HG02885 (cell line): ENCODE measurements around the gene PBX2.
"Not testable (repeated sequence)": the region's sequence is repeated elsewhere in the genome, so short reads cannot be mapped to it uniquely, and the experiment has no call there.

Source experiments
- ATAC-seq: cut with Tn5 transposase; IDR thresholded peaks from one replicate; pipeline ENCODE4 v1.9.1; 2021; ENCODE audit warnings: mild to moderate bottlenecking; ENCODE audit not compliant: unreplicated experiment, poor library complexity

The PBX2 gene

DNA sequence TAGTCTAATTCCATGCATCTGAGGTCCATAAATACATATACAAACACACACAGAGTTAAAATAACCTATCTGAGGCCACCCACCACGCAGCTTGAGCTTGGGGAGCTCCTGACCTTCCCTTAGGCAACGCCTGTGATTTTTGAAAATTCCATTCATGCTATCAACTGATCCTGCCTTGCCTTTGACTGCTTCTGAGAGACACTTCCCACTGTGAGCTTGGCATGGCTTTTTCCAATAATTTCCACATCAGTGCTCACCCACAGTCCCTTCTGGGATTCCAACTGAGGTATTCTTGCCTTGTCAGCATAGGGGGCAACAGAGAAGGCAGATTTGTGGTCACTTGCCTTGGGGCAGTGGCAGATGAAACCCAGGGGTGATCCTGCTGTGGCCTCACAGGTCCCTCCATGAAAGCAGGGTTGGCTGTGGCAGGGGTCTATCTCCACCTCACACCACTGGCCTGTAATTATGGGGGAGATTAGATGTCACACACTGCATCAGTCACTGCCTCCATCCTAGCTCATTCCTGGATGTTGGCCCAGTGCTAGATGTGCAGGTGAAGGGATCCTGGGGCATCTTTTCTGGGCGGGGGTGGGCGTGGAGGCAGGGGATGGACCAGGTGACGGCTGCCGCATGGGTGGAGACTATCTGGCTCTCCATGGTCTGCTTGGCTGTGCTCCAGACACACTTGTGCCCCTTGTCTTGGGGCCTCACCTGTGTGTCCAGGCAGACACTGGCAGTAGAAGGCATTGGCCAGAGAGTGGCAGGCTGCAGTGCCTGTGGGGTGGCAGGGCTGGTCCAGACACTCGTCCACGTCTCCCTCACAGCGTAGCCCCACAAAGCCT lies 13.6 kb upstream of the PBX2 start:
- ATAC-seq, result no peak

DNA sequence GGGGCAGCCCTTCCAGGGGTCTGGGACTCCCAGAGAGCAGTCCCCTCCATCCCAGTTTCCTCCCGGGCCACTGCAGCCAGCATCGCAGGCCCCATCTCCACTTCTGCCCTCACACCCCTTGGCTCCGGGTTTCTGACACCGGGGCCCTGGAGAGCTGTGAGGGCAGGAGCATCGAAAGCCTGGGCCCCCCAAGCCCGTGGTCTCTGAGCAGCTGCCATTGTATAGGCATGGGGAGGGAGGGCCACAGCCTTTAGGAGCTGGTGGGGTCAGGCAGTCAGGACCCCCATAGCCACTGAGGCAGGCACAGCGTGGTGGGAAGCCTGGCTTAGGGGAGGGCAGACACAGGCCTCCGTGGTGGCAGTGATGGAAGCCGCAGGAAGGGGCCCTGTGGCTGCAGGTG lies 12.2 kb upstream of the PBX2 start:
- no peak for ATAC-seq

DNA sequence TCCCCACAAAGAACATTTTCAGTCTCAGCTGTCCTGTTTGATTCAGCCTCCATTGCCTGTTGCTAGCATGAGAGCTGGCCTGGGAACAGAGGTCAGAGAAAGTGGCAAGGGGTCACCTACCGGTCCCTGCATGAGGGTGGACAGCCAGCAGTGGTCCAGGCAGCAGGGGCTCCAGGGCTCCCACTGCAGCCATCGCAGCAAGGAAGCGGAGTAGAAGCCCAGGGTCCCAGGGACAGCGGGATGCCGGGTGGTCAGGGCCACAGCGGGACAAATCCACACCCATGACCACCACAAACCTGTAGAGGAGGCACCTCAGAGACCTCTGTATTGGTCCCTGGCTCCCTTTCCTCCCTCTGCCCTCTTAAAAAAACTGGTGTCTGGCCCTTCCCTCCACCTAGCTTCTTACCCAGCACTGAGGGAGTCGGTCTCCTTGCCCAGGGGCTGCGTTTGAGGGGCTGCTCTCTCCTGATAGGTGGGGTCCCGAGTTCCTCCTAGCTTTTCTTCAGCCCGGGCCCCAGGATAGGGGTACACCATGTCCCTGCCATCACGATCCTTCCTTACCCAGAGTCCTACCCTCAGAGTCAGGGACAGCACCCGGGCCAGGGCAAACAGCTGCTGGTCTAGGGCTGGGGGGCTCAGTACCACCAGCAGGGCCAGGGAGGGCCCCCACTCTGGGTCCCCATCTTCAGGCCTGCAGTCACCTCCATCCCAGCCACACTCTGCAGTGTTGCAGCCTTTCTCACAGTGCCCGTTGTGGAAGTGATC lies 10.9 kb upstream of the PBX2 start:
- ATAC-seq, result no peak

DNA sequence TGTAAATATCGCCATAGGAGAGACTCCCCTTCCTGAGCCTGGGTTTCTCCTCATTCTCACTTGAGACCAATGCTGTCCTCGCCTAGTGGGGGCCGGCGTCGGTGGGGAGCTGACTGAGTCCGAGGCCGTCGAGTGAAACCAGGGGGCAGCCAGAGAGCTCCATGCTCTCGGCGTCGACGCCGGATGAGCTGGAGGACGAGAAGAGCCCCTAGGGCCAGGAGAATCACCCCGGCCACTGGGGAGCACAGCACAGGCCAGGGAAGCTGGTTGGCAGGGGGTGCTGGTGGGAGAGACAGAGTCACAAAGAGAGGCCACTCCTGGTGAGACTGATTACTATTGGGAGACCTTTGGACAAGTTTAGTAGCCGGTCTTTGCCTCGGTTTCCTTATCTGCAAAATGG lies 8.9 kb upstream of the PBX2 start:
- ATAC-seq, result no peak

DNA sequence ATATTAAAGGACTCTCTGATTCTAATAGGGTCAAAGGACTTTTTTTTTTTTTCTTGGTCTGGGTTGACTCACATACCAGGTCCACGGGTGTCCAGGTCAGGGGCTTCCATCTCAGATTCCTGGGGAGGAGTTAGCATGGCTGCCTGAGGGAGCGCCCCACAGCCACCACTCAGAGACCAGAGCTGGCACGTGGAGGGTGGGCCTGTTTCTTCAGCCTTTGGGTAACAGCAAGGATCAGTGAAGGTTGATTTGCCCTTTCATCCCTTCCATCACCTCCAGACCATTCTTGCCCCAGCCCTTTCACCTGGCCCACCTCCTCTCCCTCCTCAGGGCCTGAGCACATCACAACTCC lies 8.3 kb upstream of the PBX2 start:
- no peak for ATAC-seq

DNA sequence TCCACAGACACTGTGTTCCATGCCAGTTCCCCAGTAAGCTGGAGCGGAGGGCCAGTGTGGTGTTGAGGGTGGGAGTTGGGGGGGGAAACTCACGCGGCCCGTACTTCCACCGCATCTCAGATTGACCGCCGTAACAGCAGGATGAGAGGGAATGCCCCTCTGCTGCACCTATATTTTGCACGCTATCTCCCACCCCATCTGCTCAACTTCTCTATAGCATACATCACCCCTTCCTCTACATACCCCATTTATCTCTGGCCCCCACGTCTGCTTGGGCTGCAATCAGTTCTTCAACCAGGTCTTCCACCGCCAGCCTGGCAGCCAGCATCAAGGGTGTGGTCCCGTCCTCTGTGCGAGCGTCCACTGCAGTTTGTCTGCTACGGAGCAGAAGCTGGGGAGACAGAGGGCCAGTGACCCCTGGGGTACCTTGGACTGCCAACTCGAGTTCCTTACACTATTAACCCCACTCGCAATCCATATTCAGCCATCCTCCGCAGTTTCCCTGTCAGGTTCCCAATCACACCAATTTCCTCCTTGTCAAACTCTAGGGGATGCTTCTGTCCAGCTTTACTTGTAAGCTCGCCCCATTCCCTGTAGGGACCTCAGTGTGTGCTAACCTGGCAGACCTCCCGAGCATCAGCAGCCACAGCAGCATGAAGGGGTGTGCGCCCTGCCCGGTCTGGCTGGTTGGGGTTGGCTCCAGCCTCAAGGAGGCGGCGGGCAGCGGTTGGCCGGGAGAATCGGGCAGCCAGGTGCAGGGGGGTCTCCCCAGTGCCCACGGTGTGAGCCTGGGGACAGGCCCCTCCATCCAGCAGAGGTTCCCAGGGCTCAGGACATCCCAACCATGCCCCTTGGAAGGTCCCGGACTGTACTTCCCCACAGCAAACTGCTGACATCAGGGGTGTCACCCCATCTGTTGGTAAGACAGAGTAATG lies 6.9 kb upstream of the PBX2 start:
- no peak for ATAC-seq

DNA sequence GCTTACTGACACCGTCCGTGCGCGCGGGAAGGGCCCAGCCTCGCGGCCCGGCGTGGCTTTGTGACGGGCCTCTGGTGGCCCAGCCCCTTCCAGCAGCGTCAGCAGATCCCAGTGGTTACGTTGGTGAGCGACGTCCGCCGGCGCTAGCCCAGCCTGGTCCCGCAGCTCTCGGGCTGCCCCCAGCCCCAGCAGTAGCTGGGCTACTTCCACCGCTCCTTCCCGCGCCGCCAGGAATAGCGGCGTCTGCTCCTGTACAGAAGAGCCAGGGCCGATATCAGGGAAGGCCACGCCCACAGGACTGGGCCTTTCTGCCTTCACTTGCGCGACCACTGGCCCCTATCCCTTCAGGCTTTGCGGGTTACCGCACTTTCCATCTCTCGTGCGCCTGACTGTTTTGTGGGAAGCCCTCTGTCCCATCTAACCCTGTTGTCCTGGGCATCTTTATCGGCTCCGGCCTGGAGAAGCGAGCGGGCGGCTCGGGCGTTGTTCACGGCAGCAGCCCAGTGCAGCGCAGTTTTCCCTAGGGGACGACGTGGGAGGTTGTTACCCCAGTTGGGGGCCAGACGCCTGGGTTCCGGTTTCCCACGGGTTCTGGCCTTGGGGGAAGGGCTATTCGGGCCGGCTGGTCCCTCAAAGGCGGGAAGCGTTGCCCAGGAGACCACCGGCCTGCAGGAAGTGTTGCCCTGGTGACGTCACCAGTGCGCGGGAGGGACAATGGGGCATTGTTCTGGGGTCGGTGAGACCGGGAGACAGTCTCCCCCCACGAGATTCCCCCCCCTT lies 6.1 kb upstream of the PBX2 start:
- peak; percentile 79 for ATAC-seq

DNA sequence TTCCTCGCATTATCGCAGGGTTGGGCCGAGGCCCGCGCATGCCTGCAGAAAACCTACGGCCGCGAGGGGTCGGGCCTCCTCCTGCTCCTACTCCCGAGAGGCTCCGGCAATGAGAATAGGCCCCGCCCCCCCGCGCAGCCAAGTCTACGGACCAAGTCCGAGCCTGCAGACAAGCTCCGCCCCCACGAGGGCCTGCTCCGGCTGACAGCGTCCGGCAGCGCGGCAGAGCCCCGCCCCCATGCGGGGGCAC lies 5.6 kb upstream of the PBX2 start:
- peak; percentile 76 for ATAC-seq

- no peak for ATAC-seq
Measured at GRCh38 chr6:32194825-32195651, 5.0 kb upstream of the PBX2 start.

DNA sequence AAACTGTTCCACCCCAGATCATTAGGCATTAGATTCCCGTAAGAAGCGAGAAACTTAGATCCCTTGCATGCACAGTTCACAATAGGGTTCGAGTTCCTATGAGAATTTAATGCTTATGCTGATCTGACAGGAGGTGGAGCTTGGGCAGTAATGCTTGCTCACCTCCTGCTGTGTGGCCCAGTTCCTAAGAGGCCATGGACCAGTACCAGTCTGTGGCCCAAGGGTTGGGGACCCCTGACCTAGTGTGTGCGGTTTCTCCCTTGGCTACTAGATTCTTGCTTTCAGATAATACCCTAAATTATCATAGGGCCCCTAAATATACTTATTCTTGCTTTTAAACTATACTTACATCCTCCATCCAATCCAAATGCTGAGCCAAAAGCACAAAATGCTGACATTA lies 4.4 kb upstream of the PBX2 start:
- no peak for ATAC-seq

DNA sequence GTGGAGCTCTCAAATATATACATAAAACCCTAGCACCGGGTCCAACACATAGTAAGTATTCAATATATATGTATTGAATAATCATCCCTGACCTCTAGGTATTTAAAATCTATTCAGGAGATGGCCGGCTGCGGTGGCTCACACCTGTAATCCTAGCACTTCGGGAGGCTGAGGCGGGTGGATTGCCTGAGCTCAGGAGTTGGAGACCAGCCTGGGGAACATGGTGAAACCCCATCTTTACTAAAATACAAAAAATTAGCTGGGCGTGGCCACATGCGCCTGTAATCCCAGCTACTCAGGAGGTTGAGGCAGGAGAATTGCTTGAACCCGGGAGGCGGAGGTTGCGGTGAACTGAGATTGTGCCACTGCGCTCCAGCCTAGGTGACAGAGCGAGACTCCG lies 3.1 kb upstream of the PBX2 start:
- not testable (repeated sequence) for ATAC-seq

DNA sequence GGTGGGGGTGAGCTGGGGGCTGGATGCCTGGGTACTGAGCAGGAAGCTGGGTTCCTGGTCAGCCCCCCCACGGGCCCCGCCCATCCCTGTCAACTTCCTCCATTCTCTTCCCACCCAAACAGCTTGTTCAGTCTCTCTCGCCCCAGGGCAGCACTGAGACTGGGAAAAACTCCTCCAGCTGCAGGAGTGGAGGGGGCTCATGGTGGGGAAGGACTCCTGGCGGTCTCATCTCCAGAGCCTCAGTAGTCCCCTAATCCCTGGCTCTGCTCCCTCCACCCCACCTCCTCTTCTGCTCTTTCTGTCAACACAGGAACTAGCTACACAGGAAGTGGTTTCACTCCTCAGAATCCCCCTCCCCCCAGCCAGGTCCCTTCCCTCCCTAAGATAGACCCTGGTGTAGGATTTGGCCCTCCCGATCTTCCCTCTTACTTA lies 2.6 kb upstream of the PBX2 start, which contains the start of gene GPSM3:
GPSM3 (minus strand) TSS at position 36 of the 432 bp plus-strand sequence. CDS start 130 bp downstream, outside the sequence.
- ATAC-seq, result no peak

- no peak for ATAC-seq
Measured at GRCh38 chr6:32191696-32192607, 1.9 kb upstream of the PBX2 start.

DNA sequence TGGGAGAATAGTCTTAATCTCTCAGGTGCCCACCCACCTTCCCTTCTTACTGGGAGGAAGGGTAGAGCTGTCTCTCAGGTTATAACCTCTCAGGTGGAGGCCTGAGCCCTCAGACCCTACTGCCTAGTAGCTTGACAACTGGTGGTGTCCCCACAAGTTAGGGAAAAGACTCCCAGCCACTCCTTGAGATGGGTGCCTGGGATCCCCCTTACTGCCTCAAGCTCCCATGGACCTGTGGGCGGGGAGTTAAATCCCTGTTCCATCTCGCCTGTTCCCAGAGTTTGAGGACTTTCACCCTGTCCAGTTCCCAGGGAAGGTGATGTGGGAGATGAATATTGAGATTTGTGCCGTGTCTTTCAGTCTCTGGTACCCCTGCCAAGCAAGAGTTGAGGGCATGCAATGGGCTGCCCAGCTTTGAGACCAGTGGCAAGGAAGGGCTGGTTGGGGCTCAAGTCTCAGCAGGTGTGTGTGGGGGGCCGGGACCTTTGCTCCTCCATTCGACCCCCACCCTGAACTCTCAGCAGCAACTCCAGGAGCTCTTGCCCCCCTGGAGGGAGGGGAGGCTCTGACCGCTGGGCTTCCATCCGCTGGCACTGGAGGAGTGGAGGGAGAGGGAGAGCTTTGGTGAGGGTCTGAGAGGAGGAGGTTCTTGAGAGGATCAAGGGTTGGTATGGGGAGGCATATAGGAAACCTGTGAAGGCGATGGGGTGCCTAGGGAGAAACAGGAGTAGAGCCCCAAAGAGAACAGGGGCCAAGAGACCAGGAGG lies 1.1 kb upstream of the PBX2 start:
- no peak for ATAC-seq

- ATAC-seq, result no peak
Measured at GRCh38 chr6:32189742-32190053, 304 bp downstream of the PBX2 start.

- no peak for ATAC-seq
Measured at GRCh38 chr6:32189069-32189741, 797 bp downstream of the PBX2 start.

DNA sequence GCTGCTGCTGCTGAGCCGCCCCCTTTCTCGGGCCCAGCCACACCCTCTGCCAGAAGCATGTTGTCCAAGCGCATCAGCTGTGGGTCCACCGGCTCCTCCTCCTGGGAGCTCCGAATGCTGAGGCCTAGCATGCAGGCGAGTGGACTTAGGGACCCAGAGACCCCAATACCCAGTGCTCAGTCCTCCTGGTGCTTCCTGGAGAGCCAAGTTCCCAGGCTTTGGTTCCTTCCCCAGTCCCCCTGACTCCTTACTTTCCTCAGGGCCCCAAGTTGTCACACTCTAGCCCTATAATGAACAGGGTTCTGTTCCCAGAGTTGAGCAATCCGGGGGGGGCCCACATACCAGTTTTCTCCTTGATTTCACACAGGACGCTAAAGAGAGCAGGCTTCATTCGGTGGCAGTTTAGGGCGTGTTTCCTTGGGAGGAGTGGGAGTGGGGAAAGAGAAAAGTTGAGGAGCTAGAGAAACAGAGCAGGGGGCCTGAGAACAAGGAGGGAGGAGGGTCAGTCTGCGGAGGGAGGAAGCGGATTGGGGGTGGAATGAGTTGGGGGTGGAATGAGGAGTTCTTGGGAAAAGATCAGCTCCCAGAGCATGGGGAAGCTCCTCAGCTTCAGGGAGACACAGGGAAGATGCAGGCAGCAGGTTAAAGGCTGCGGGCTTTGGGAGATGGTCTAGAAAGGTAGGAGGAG lies 1.5 kb downstream of the PBX2 start:
- no peak for ATAC-seq
